Measurements from ENCODE around the gene TMEM232. TPM values are rescaled to one million over a fixed set of nuclear protein-coding genes. Genes with fewer than 3 reads are reported as not detected.

The TMEM232 gene
- total RNA-seq, 2 experiments from 2014 or later = 1.5 to 2.9 TPM

- CTCF ChIA-PET (ENCODE audit: unreplicated experiment) = interaction anchor here (0.6 kb wide), 1 partner anchor 10 kb away, joined by 3 read pairs; no protein-coding TSS in a partner anchor
- H3K9me2 ChIP-seq (ENCODE audit: insufficient read depth, low read length) = no peaks in the 10 kb centered on the region
- POLR2A ChIA-PET = no interaction called here
These were observed 499 bp upstream of the TMEM232 start for GRCh38 chr5:110727025-110727314.

DNA sequence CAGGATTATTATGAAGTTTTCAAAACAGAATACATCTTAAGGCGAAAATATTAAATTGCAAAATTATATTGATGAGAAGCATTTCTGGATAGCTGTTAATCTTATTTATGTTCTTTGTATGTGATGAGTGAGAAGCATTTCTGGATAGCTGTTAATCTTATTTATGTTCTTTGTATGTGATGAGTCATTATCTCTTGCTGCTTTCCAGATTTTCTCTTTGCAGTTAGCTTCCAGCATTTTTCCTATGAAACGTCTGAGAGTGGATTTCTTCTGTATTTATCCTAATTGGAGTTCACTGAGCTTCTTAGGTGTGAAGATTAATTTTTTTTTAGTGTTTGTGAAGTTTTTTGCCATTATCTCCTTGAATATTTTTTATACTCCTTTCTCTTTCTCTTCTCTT is 8.2 kb downstream of the TMEM232 start:
- intact Hi-C loops (cut with micrococcal nuclease; ENCODE audit: unreplicated experiment) = no loop called here
- TF ChIP-seq EZH2phosphoT487 (IDR thresholded peaks at IDR 0.05; ENCODE audit: borderline replicate concordance, low read depth, low read length) = no peak
- TF ChIP-seq CTCF (conservative IDR thresholded peaks at IDR 0.05; ENCODE audit: low read length) = no peak
- no peak overlapping the region for H3K4me2 ChIP-seq (ENCODE audit: low read length)
- DNase-seq (ENCODE audit: low spot score) = no peak
- no peaks in the 10 kb centered on the region for H4K20me1 ChIP-seq (ENCODE audit: insufficient read depth, low read length)
- H2AFZ ChIP-seq (ENCODE audit: low read length) = no peak overlapping the region
- ChIA-PET POLR2A (interaction anchor here (0.7 kb wide), 1 partner anchor 118 kb away, joined by 3 read pairs; no protein-coding TSS in a partner anchor), CTCF (ENCODE audit: unreplicated experiment) (no interaction called here)
- no TSS peak for BruUV-seq (replicated peaks)
- H3K9me2 ChIP-seq (ENCODE audit: insufficient read depth, low read length) = no peaks in the 10 kb centered on the region
- no peak overlapping the region for H3K27ac ChIP-seq (ENCODE audit: low read depth, low read length, poor library complexity, severe bottlenecking)
- no peak overlapping the region for H3K4me3 ChIP-seq (ENCODE audit: low read depth, low read length, poor library complexity, severe bottlenecking)
- H3K79me2 ChIP-seq (ENCODE audit: insufficient read depth, low read depth, low read length) = no peaks in the 10 kb centered on the region
- no peaks in the 10 kb centered on the region for H3K4me1 ChIP-seq (ENCODE audit: insufficient read depth, low read length, poor library complexity, severe bottlenecking)
- H3K9me3 ChIP-seq (ENCODE audit: low read length) = no peaks in the 10 kb centered on the region
- H3K36me3 ChIP-seq (ENCODE audit: insufficient read depth, low read length) = no peaks in the 10 kb centered on the region

More at GRCh38 chr5:110727025-110727314, 499 bp upstream of the TMEM232 start:
- H4K20me1 ChIP-seq (ENCODE audit: insufficient read depth, low read length) = no peaks in the 10 kb centered on the region
- no peaks in the 10 kb centered on the region for H3K36me3 ChIP-seq (ENCODE audit: insufficient read depth, low read length)
- H3K4me2 ChIP-seq (ENCODE audit: low read length) = peak overlapping the region; percentile 62; the same call in 1 of the 2 replicates
- H3K79me2 ChIP-seq (ENCODE audit: insufficient read depth, low read depth, low read length) = no peaks in the 10 kb centered on the region
- no peaks in the 10 kb centered on the region for H3K4me1 ChIP-seq (ENCODE audit: insufficient read depth, low read length, poor library complexity, severe bottlenecking)
- peak overlapping the region; percentile 25 for H3K4me3 ChIP-seq (ENCODE audit: low read depth, low read length, poor library complexity, severe bottlenecking)
- H3K27ac ChIP-seq (ENCODE audit: low read depth, low read length, poor library complexity, severe bottlenecking) = no peak overlapping the region
- intact Hi-C loops (cut with micrococcal nuclease; ENCODE audit: unreplicated experiment) = no loop called here
- TF ChIP-seq CTCF (conservative IDR thresholded peaks at IDR 0.05; ENCODE audit: low read length) (peak; percentile 33; the same call in 1 of the 2 replicates), EZH2phosphoT487 (IDR thresholded peaks at IDR 0.05; ENCODE audit: borderline replicate concordance, low read depth, low read length) (no peak)
- DNase-seq (ENCODE audit: low spot score) = peak; percentile 4
- no TSS peak for BruUV-seq (replicated peaks)
- no peaks in the 10 kb centered on the region for H3K9me3 ChIP-seq (ENCODE audit: low read length)
- H2AFZ ChIP-seq (ENCODE audit: low read length) = peak overlapping the region; percentile 92

DNA sequence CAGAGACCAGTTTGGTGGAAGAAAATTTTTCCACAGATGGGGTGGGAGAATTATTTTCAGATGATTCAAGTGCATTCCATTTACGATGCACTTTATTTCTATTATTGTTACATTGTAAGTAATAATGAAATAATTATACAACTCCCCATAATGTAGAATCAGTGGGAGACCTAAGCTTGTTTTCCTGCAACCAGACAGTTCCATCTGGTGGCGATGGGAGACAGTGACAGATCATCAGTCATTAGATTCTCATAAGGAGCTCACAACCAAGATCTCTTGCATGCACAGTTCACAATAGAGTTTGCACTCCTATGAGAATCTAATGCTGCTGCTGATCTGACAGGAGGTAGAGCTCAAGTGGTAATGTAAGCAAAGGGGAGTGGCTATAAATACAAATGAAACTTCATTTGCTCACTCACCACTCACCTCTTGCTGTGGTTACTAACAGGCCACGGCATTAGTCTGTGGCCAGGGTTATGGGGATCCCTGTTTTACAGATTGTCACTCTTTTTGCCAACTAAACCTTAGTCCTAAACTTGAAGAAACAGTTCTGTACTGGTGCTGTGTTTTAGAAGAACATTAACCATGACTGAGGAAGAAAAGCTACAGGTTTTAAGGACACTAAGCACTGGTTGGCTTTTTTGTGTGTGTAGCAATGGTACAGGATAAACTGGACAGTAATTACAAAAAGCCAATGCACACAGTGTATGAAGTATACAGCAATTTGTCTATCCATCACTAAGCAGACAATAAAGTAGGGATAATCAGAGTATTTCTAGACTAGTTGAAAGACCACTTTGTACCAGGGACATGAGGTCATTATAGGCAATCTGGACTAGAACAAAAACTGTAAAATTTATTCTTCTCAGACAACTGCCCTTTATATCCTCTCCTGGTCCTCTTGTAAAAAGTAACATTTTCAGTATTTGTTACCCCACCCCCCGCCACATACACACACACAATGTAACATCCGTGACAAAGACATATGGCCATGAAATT is 9.9 kb downstream of the TMEM232 start:
- H3K9me3 ChIP-seq (ENCODE audit: low read length) = no peaks in the 10 kb centered on the region
- no peak overlapping the region for H2AFZ ChIP-seq (ENCODE audit: low read length)
- intact Hi-C loops (cut with micrococcal nuclease; ENCODE audit: unreplicated experiment) = no loop called here
- H3K4me3 ChIP-seq (ENCODE audit: low read depth, low read length, poor library complexity, severe bottlenecking) = no peak overlapping the region
- no peak for DNase-seq (ENCODE audit: low spot score)
- H4K20me1 ChIP-seq (ENCODE audit: insufficient read depth, low read length) = no peaks in the 10 kb centered on the region
- H3K36me3 ChIP-seq (ENCODE audit: insufficient read depth, low read length) = no peaks in the 10 kb centered on the region
- no peaks in the 10 kb centered on the region for H3K79me2 ChIP-seq (ENCODE audit: insufficient read depth, low read depth, low read length)
- TF ChIP-seq CTCF (conservative IDR thresholded peaks at IDR 0.05; ENCODE audit: low read length) (peak; percentile 30; the same call in 1 of the 2 replicates), EZH2phosphoT487 (IDR thresholded peaks at IDR 0.05; ENCODE audit: borderline replicate concordance, low read depth, low read length) (no peak)
- no TSS peak for BruUV-seq (replicated peaks)
- no peak overlapping the region for H3K27ac ChIP-seq (ENCODE audit: low read depth, low read length, poor library complexity, severe bottlenecking)
- H3K4me1 ChIP-seq (ENCODE audit: insufficient read depth, low read length, poor library complexity, severe bottlenecking) = no peaks in the 10 kb centered on the region
- CTCF ChIA-PET (ENCODE audit: unreplicated experiment) = no interaction called here
- no peak overlapping the region for H3K4me2 ChIP-seq (ENCODE audit: low read length)
- no peaks in the 10 kb centered on the region for H3K9me2 ChIP-seq (ENCODE audit: insufficient read depth, low read length)
- POLR2A ChIA-PET = interaction anchor here (1.7 kb wide), 1 partner anchor 14 kb away, joined by 8 read pairs; no protein-coding TSS in a partner anchor

All from OCI-LY7 (cell line).